Measurements from ENCODE around the gene EFNA2. TPM values are rescaled to one million over a fixed set of nuclear protein-coding genes. Genes with fewer than 3 reads are reported as not detected.

Gene EFNA2
- total and polyA plus RNA-seq, 2 of the 8 experiments (the other 6 are each of a cell fraction or from before 2014, with no cell fraction given) = 4.0 to 7.0 TPM

- H3K4me3 ChIP-seq (ENCODE audit: extremely low read depth in 1 of 4, insufficient read depth in 2 of 4, low read depth in 3 of 4, low read length in 4 of 4) = peak overlapping the region in 1 of 4 experiments; percentile 59; a peak in 2 of 8 replicates
- H2BK20ac ChIP-seq (ENCODE audit: low read length) = no peak overlapping the region
- H4K8ac ChIP-seq (ENCODE audit: extremely low read depth, insufficient read depth, low read length) = no peak overlapping the region
- H3K4me2 ChIP-seq (ENCODE audit: insufficient read depth in 1 of 2, low read depth in 2 of 2, low read length in 2 of 2) = peak overlapping the region; percentile 57 to 79; a peak in 3 of 4 replicates
- no peaks in the 10 kb centered on the region for H3K9me3 ChIP-seq (ENCODE audit: insufficient read depth in 2 of 2, low read depth in 1 of 2, low read length in 1 of 2)
- H3K14ac ChIP-seq (ENCODE audit: insufficient read length) = no peak overlapping the region
- H2AK5ac ChIP-seq (ENCODE audit: low read depth, low read length) = no peak overlapping the region
- peaks cover 15% of the 10 kb centered on the region; the same call in 1 of the 2 replicates for H3K23me2 ChIP-seq (ENCODE audit: low read depth, low read length)
- peaks cover 0 to 15% of the 10 kb centered on the region in 2 experiments for H4K20me1 ChIP-seq (replicated peaks in 1 of 2; ENCODE audit: control insufficient read depth in 1 of 2, insufficient read depth in 2 of 2, low read length in 2 of 2)
- H3K79me2 ChIP-seq (ENCODE audit: control insufficient read depth in 1 of 2, insufficient read depth in 2 of 2, low read length in 2 of 2) = peaks cover 0 to 7% of the 10 kb centered on the region in 2 experiments; a peak in 1 of 4 replicates
- H4K5ac ChIP-seq (ENCODE audit: insufficient read length, low read depth, low read length) = no peak overlapping the region
- H3K56ac ChIP-seq (replicated peaks; ENCODE audit: insufficient read length, low read depth, low read length) = no peak overlapping the region
- FAIRE-seq (no peak), DNase-seq (ENCODE audit: low read depth in 1 of 2, low spot score in 2 of 2) (no peak)
- no peak overlapping the region for H3K4ac ChIP-seq (replicated peaks; ENCODE audit: insufficient read length, low read depth, low read length)
- no peaks in the 10 kb centered on the region for H3K27me3 ChIP-seq (replicated peaks in 1 of 4; ENCODE audit: control insufficient read depth in 3 of 4, extremely low read depth in 1 of 4, insufficient read depth in 3 of 4, low read length in 3 of 4)
- H3K9ac ChIP-seq (replicated peaks in 1 of 4; ENCODE audit: extremely low read depth in 1 of 4, low read depth in 3 of 4, low read length in 3 of 4) = no peak overlapping the region
- H4K91ac ChIP-seq (replicated peaks; ENCODE audit: insufficient read length, low read length) = peak overlapping the region; percentile 80
- H3K27ac ChIP-seq (ENCODE audit: low read depth, low read length) = no peak overlapping the region
- H2BK15ac ChIP-seq (ENCODE audit: low read length) = no peak overlapping the region
- peak overlapping the region; percentile 48; the same call in 1 of the 2 replicates for H3K18ac ChIP-seq (ENCODE audit: extremely low read depth, low read length)
- 89% methylated on average over 11 of the region's 11 CpGs; no CpG with 5 or more reads in 1 of the 2 experiments for WGBS, 2 experiments (ENCODE audit: extremely low coverage in 1 of 2, insufficient coverage in 1 of 2, insufficient read length in 1 of 2, insufficient replicate concordance in 2 of 2, low coverage in 1 of 2, low lambda C conversion rate in 2 of 2, missing lambda C conversion rate in 1 of 2)
- H3K36me3 ChIP-seq (ENCODE audit: control insufficient read depth in 2 of 4, insufficient read depth in 4 of 4, low read length in 3 of 4) = peaks cover 2 to 14% (median 3%) of the 10 kb centered on the region in 4 experiments; a peak in 5 of 8 replicates
- H2BK5ac ChIP-seq (ENCODE audit: low read depth, low read length) = no peak overlapping the region; the same call in 1 of the 2 replicates
- ChIA-PET POLR2A (ENCODE audit: partially characterized antibody) (interaction anchor here (1.8 to 10.1 kb wide), 4 partner anchors 16 to 136 kb away, joined by 5 to 355 read pairs (median 7); partner anchors contain the start of genes CIRBP and GPX4), CTCF (ENCODE audit: partially characterized antibody) (interaction anchor here (0.6 to 2.4 kb wide), 5 partner anchors 9 to 169 kb away, joined by 3 to 9 read pairs (median 3); no protein-coding TSS in a partner anchor)
- peaks cover 9% of the 10 kb centered on the region for H3K79me1 ChIP-seq (ENCODE audit: low read depth, low read length)
- no peak overlapping the region for H2BK120ac ChIP-seq (replicated peaks; ENCODE audit: low read depth, low read length)
- H3K23ac ChIP-seq (ENCODE audit: insufficient read length) = no peak overlapping the region
- H2AFZ ChIP-seq (ENCODE audit: low read length) = no peak overlapping the region
- H3K4me1 ChIP-seq (replicated peaks in 1 of 4; ENCODE audit: control insufficient read depth in 3 of 4, insufficient read depth in 4 of 4, low read length in 3 of 4) = peaks cover 0 to 17% (median 11%) of the 10 kb centered on the region in 4 experiments; a peak in 5 of 7 replicates
- H2BK12ac ChIP-seq (ENCODE audit: low read depth, low read length) = peak overlapping the region; percentile 27; the same call in 1 of the 2 replicates
- TF ChIP-seq POLR2A (IDR thresholded peaks at IDR 0.05; ENCODE audit: control extremely low read depth in 1 of 2, low read depth in 2 of 2, low read length in 2 of 2) = no peak
- no peak for TF ChIP-seq CBX5 (IDR thresholded peaks at IDR 0.05; ENCODE audit: low read depth, low read length)
- no peak for TF ChIP-seq BCL11A (IDR thresholded peaks at IDR 0.05; ENCODE audit: low read depth in 2 of 2, low read length in 2 of 2)
- no peak for TF ChIP-seq ZNF274 (IDR thresholded peaks at IDR 0.05; ENCODE audit: borderline replicate concordance, extremely low read depth, low read length)
- no peak for TF ChIP-seq TEAD4 (IDR thresholded peaks at IDR 0.05; ENCODE audit: low read depth, low read length)
- TF ChIP-seq CBX8 (IDR thresholded peaks at IDR 0.05; ENCODE audit: borderline replicate concordance, low read depth, low read length) = no peak
- no peak for TF ChIP-seq USF2 (IDR thresholded peaks at IDR 0.05; ENCODE audit: low read length)
- TF ChIP-seq SP4 (IDR thresholded peaks at IDR 0.05; ENCODE audit: low read length) = no peak
- TF ChIP-seq NRF1 (IDR thresholded peaks at IDR 0.05; ENCODE audit: low read depth, low read length) = no peak
- no peak for TF ChIP-seq TAF7 (optimal IDR thresholded peaks at IDR 0.05; ENCODE audit: borderline replicate concordance, low read depth, low read length)
- no peak for TF ChIP-seq NANOG (IDR thresholded peaks at IDR 0.05; ENCODE audit: insufficient read depth, low read depth, low read length, poor library complexity, severe bottlenecking)
- TF ChIP-seq FOSL1 (IDR thresholded peaks at IDR 0.05; ENCODE audit: insufficient read depth, low read depth, low read length) = no peak
- no peak for TF ChIP-seq CREB1 (IDR thresholded peaks at IDR 0.05)
Measured at GRCh38 chr19:1239420-1239795, 46.3 kb upstream of the EFNA2 start.
